A549 (cell line): ENCODE results near the gene LRRC4C. TPM values are rescaled to one million over a fixed set of nuclear protein-coding genes. Genes with fewer than 3 reads are reported as not detected.
A peak's percentile ranks its signal among the peaks of the same experiment; 100 is the strongest.

Experiments used
- ATAC-seq, 2 experiments: fragments of 200-7000 bp in 1 of 2; fragments of >200 bp in 1 of 2; cut with Nextera tagmentation in 1 of 2; cut with Tn5 transposase in 1 of 2; 3 replicates each; pipeline versions ENCODE4 v1.8.0 to v1.9.1; 2018 to 2020; ENCODE audit warnings: mild to moderate bottlenecking in 1 of 2, moderate library complexity in 1 of 2
- CTCF ChIA-PET: fragments of 300-600 bp; sonication (Branson Sonifier 250); formaldehyde crosslinking; extraction: SDS; loops from one replicate; lab custom pipeline; 2021; ENCODE audit warnings: antibody characterized with exemption, inconsistent platforms; lab: Yijun Ruan, JAX
- POLR2A ChIA-PET: fragments of 350-600 bp; formaldehyde crosslinking; extraction: SDS; loops from one replicate; lab custom pipeline; 2021; ENCODE audit warnings: antibody characterized with exemption, inconsistent platforms; lab: Yijun Ruan, JAX
- DNase-seq, 2 experiments: peaks; one replicate each; pipeline versions ENCODE4 v3.0.0 to v3.0.0-alpha.2; 2011 to 2016; ENCODE audit warnings: low read depth in 1 of 2, low spot score in 1 of 2
- FAIRE-seq: peaks from 2 replicates; lab custom pipeline; 2011; peaks lifted over from hg19 to GRCh38; lab: Jason Lieb, UNC
- H3K27ac ChIP-seq, 2 experiments: fragments of >200 bp; sonication (Bioruptor Twin); formaldehyde crosslinking; 3 replicates each; pipeline ENCODE4 v1.5.1; 2016 to 2017
- H3K4me1 ChIP-seq: fragments of >200 bp; sonication (Bioruptor Twin); formaldehyde crosslinking; 3 replicates; pipeline ENCODE4 v1.6.1; 2016
- H3K4me2 ChIP-seq: fragments of >200 bp; sonication (Bioruptor Twin); formaldehyde crosslinking; 3 replicates; pipeline ENCODE4 v1.6.1; 2016
- H3K4me3 ChIP-seq: fragments of >200 bp; sonication (Bioruptor Twin); formaldehyde crosslinking; 3 replicates; pipeline ENCODE4 v1.5.1; 2016
- H3K9me3 ChIP-seq: fragments of >200 bp; sonication (Bioruptor Twin); formaldehyde crosslinking; 3 replicates; pipeline ENCODE4 v1.6.1; 2016
- BHLHE40 ChIP-seq: IDR thresholded peaks from 2 replicates; pipeline ENCODE4 v1.6.1; 2012; ENCODE audit warnings: low read depth, low read length, inconsistent platforms
- CEBPB ChIP-seq, 2 experiments: fragments of >200 bp in 1 of 2; sonication (Bioruptor Twin) in 1 of 2; formaldehyde crosslinking in 1 of 2; IDR thresholded peaks; 2 replicates each; pipeline ENCODE4 v1.6.1; 2012 to 2016
- E2F6 ChIP-seq: IDR thresholded peaks from 2 replicates; pipeline ENCODE4 v1.6.1; 2012; ENCODE audit warnings: low read depth, borderline replicate concordance
- ESRRA ChIP-seq: fragments of 150-350 bp; IDR thresholded peaks from 2 replicates; pipeline ENCODE4 v1.6.1; 2014; ENCODE audit warnings: mild to moderate bottlenecking, low read length, borderline replicate concordance
- HEYL ChIP-seq: fragments of 250-450 bp; sonication (Bioruptor Pico); IDR thresholded peaks from 2 replicates; pipeline ENCODE4 v1.8.0; 2021; ENCODE audit warnings: mild to moderate bottlenecking, moderate library complexity
- HOXB5 ChIP-seq: fragments of 250-450 bp; sonication (Bioruptor Pico); IDR thresholded peaks from 2 replicates; pipeline ENCODE4 v1.5.0; 2020; ENCODE audit warnings: mild to moderate bottlenecking, moderate library complexity
- KDM5A ChIP-seq: fragments of 200-600 bp; sonication (generic); IDR thresholded peaks from 2 replicates; pipeline ENCODE4 v1.6.1; 2016; ENCODE audit warnings: antibody characterized with exemption, mild to moderate bottlenecking
- MAFK ChIP-seq: fragments of 450-650 bp; IDR thresholded peaks from 2 replicates; pipeline ENCODE4 v1.6.1; 2014; ENCODE audit not compliant: partially characterized antibody
- PHF8 ChIP-seq: fragments of 200-600 bp; sonication (generic); IDR thresholded peaks from 2 replicates; pipeline ENCODE4 v1.6.1; 2016; ENCODE audit warnings: low read depth, mild to moderate bottlenecking, antibody characterized with exemption, moderate library complexity, borderline replicate concordance
- RAD21 ChIP-seq, 2 experiments: fragments of >200 bp in 1 of 2; sonication (Bioruptor Twin) in 1 of 2; formaldehyde crosslinking in 1 of 2; IDR thresholded peaks in 1 of 2; conservative IDR thresholded peaks in 1 of 2; 2 replicates in 1 of 2; 3 replicates in 1 of 2; pipeline ENCODE4 v1.6.1; 2012 to 2018; ENCODE audit warnings: inconsistent platforms in 1 of 2
- REST ChIP-seq: fragments of 200-600 bp; sonication (generic); IDR thresholded peaks from 2 replicates; pipeline ENCODE4 v1.6.1; 2016; ENCODE audit warnings: antibody characterized with exemption, mild to moderate bottlenecking, moderate library complexity
- ZFP36 ChIP-seq: fragments of 450-650 bp; IDR thresholded peaks from 2 replicates; pipeline ENCODE4 v1.6.1; 2014; ENCODE audit warnings: borderline replicate concordance; ENCODE audit not compliant: partially characterized antibody
- ZNF302 ChIP-seq: fragments of 250-450 bp; sonication (Bioruptor Pico); IDR thresholded peaks from 2 replicates; pipeline ENCODE4 v1.9.0; 2021; ENCODE audit warnings: inconsistent platforms, mild to moderate bottlenecking, moderate library complexity
- WGBS: methylation state at CpG from one replicate; pipeline ENCODE4 v1.1.6; 2017; ENCODE audit errors: missing lambda C conversion rate; 5-methylcytosine and 5-hydroxymethylcytosine counted together
- polyA plus RNA-seq, 4 experiments: library from polyadenylated mRNA; depleted of rRNA in 3 of 4; stranded (reverse); fragments of >200 nt; fragmentation: RNase III in 1 of 4; extraction: RNeasy Plus Mini Kit Qiagen cat#74134 plus additional on column Dnase treatment in 1 of 4; gene quantifications; 2 replicates in 3 of 4; 3 replicates in 1 of 4; pipeline ENCODE4 v1.2.3, GENCODE V29; 2011 to 2017

Gene LRRC4C
- polyA plus RNA-seq, 2 of the 4 experiments (the other 2 are of a cell fraction): not detected

- FAIRE-seq (no peak), ATAC-seq (no peak), DNase-seq (no peak)
- no peak overlapping the region for H3K27ac ChIP-seq
- ChIA-PET CTCF (no interaction called here), POLR2A (no interaction called here)
- no peaks in the 10 kb centered on the region for H3K4me1 ChIP-seq
- no peak overlapping the region for H3K4me2 ChIP-seq
- H3K9me3 ChIP-seq: no peaks in the 10 kb centered on the region
- WGBS: 0% methylated on average over 3 of the region's 3 CpGs
- no peak overlapping the region for H3K4me3 ChIP-seq
- TF ChIP-seq REST (no peak), MAFK (peak; percentile 80), RAD21 (conservative IDR thresholded peaks at IDR 0.05 in 1 of 2, IDR thresholded peaks at IDR 0.05 in 1 of 2) (no peak)
These were observed 1299.0 kb downstream of the LRRC4C start for GRCh38 chr11:40160418-40160817.

GRCh38 chr11:40149721-40150120 lies 1309.7 kb downstream of the LRRC4C start:
- ATAC-seq (no peak), FAIRE-seq (no peak), DNase-seq (no peak)
- no peak for TF ChIP-seq E2F6
- no peak for TF ChIP-seq PHF8
- TF ChIP-seq ZNF302 (CRISPR knock-in tag): no peak
- TF ChIP-seq HOXB5 (CRISPR knock-in tag): no peak
- no peak for TF ChIP-seq ZFP36
- Histone ChIP-seq H3K4me3 (no peak overlapping the region), H3K27ac (no peak overlapping the region), H3K4me2 (no peak overlapping the region), H3K9me3 (no peaks in the 10 kb centered on the region; the same call in 2 of the 3 replicates), H3K4me1 (no peaks in the 10 kb centered on the region)
- CTCF ChIA-PET: no interaction called here
- POLR2A ChIA-PET: no interaction called here

GRCh38 chr11:40140560-40140959 lies 1318.9 kb downstream of the LRRC4C start:
- FAIRE-seq (no peak), ATAC-seq (no peak), DNase-seq (no peak)
- no peak for TF ChIP-seq HEYL
- no peak for TF ChIP-seq REST
- no peak for TF ChIP-seq BHLHE40
- no peak for TF ChIP-seq CEBPB (IDR thresholded peaks at IDR 0.05)
- no peak for TF ChIP-seq KDM5A
- no peak for TF ChIP-seq ESRRA
- H3K4me3 ChIP-seq: no peak overlapping the region
- H3K4me2 ChIP-seq: no peak overlapping the region
- no peaks in the 10 kb centered on the region for H3K9me3 ChIP-seq
- no peak overlapping the region for H3K27ac ChIP-seq
- CTCF ChIA-PET: no interaction called here
- no peaks in the 10 kb centered on the region for H3K4me1 ChIP-seq
- WGBS: 9% methylated on average over 5 of the region's 5 CpGs
- POLR2A ChIA-PET: no interaction called here
